ENCODE results near the gene GBP7.

The GBP7 gene

DNA sequence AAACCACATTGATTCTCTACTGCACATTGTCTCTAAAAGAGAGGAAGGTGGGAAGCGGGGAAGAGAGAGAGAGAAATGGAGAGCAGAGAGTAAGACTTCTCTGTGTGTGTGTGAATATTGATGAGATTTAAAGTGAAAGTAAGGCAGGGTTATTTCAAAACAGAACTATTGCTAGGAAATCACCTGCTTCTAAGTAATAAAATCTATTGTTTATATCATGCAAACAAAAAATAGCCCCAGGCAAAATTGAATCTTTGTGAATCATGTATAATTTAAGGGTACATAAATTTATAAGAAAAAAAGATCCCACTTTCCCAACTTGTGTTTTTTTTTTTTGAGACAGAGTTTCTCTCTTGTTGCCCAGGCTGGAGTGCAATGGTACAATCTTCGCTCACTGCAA, 1.2 kb upstream of the GBP7 start:
- no peak overlapping the region for H2AFZ ChIP-seq (ENCODE audit: low read depth)
- H3K4me1 ChIP-seq (ENCODE audit: low read depth, poor library complexity, severe bottlenecking): no peaks in the 10 kb centered on the region
- TF ChIP-seq, protein P1, sequence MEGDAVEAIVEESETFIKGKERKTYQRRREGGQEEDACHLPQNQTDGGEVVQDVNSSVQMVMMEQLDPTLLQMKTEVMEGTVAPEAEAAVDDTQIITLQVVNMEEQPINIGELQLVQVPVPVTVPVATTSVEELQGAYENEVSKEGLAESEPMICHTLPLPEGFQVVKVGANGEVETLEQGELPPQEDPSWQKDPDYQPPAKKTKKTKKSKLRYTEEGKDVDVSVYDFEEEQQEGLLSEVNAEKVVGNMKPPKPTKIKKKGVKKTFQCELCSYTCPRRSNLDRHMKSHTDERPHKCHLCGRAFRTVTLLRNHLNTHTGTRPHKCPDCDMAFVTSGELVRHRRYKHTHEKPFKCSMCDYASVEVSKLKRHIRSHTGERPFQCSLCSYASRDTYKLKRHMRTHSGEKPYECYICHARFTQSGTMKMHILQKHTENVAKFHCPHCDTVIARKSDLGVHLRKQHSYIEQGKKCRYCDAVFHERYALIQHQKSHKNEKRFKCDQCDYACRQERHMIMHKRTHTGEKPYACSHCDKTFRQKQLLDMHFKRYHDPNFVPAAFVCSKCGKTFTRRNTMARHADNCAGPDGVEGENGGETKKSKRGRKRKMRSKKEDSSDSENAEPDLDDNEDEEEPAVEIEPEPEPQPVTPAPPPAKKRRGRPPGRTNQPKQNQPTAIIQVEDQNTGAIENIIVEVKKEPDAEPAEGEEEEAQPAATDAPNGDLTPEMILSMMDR (conservative IDR thresholded peaks at IDR 0.05; ENCODE audit: low read depth, low read length): no peak
- no peaks in the 10 kb centered on the region for H3K79me2 ChIP-seq (ENCODE audit: insufficient read depth, low read depth)
- no peak overlapping the region for H3K27ac ChIP-seq
- no peaks in the 10 kb centered on the region for H3K27me3 ChIP-seq (ENCODE audit: insufficient read depth, low read depth)
- H3K36me3 ChIP-seq (ENCODE audit: insufficient read depth): no peaks in the 10 kb centered on the region
- no peak overlapping the region for H3K4me3 ChIP-seq (IDR thresholded peaks at IDR 0.05; ENCODE audit: insufficient read depth, low read depth, low read length)
- H3K9ac ChIP-seq: no peak overlapping the region
- H4K20me1 ChIP-seq (ENCODE audit: insufficient read depth): no peaks in the 10 kb centered on the region
- H3K4me2 ChIP-seq: no peak overlapping the region

DNA sequence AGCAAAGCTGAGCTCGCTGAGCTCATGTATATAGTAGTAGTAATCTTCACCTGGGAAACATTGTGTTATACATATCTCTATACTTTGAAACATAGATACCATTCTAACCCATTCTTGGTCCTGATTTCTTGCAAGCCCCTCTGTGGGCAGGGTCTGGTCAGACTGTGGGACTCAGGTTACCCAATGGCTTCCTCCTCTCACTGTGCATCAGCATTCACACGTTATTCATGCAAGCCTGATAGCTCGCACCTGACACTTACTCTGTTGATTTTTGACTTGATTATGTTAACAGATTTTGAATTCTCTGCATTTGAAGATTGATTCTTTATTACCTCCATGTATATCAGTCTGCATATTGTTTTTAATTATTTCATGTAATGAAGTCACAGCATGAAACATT, 1.3 kb downstream of the GBP7 start:
- Histone ChIP-seq H3K9ac (no peak overlapping the region), H3K4me3 (IDR thresholded peaks at IDR 0.05; ENCODE audit: insufficient read depth, low read depth, low read length) (no peak overlapping the region), H2AFZ (ENCODE audit: low read depth) (no peak overlapping the region), H3K27me3 (ENCODE audit: insufficient read depth, low read depth) (no peaks in the 10 kb centered on the region), H3K27ac (no peak overlapping the region), H3K79me2 (ENCODE audit: insufficient read depth, low read depth) (no peaks in the 10 kb centered on the region), H4K20me1 (ENCODE audit: insufficient read depth) (no peaks in the 10 kb centered on the region), H3K4me1 (ENCODE audit: low read depth, poor library complexity, severe bottlenecking) (no peaks in the 10 kb centered on the region), H3K4me2 (no peak overlapping the region), H3K36me3 (ENCODE audit: insufficient read depth) (no peaks in the 10 kb centered on the region)
- TF ChIP-seq, protein P1 (conservative IDR thresholded peaks at IDR 0.05; ENCODE audit: low read depth, low read length): no peak

DNA sequence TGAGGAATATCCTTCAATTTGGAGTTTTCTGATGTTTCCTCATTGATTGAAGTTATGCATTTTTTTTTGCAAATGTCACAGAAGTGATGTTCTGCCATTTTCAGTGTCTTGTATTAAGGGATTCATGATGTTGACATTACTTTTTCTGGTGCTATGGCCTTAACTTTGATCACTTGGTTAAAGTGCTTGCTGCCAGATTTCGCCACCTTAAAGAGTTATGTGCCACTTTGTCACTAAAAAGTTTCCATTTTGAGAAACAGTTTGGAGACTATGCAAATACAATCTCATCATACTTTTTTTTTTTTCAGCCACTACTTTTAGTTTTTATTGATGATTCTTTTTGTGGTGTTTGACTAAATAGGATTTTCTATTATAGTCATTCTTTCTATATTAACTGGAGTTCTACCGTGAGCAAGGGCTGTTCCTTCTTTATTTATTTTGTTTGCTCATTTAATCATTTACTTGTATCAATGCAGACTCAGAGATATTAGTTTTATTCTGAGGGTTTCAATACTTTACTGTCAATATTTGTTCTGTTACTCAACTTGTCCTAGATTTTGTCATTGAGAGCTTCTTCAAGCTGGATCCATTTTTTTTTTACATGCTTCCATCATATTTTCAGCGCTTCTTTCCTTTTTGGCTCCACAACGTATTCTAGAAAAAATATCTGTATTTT, 3.2 kb downstream of the GBP7 start:
- no peak overlapping the region for H3K9ac ChIP-seq
- TF ChIP-seq, protein P1 (conservative IDR thresholded peaks at IDR 0.05; ENCODE audit: low read depth, low read length): no peak
- H3K79me2 ChIP-seq (ENCODE audit: insufficient read depth, low read depth): no peaks in the 10 kb centered on the region
- H4K20me1 ChIP-seq (ENCODE audit: insufficient read depth): no peaks in the 10 kb centered on the region
- no peaks in the 10 kb centered on the region for H3K27me3 ChIP-seq (ENCODE audit: insufficient read depth, low read depth)
- H3K27ac ChIP-seq: no peak overlapping the region
- H2AFZ ChIP-seq (ENCODE audit: low read depth): no peak overlapping the region
- no peak overlapping the region for H3K4me2 ChIP-seq
- H3K4me1 ChIP-seq (ENCODE audit: low read depth, poor library complexity, severe bottlenecking): no peaks in the 10 kb centered on the region
- no peaks in the 10 kb centered on the region for H3K36me3 ChIP-seq (ENCODE audit: insufficient read depth)
- no peak overlapping the region for H3K4me3 ChIP-seq (IDR thresholded peaks at IDR 0.05; ENCODE audit: insufficient read depth, low read depth, low read length)

DNA sequence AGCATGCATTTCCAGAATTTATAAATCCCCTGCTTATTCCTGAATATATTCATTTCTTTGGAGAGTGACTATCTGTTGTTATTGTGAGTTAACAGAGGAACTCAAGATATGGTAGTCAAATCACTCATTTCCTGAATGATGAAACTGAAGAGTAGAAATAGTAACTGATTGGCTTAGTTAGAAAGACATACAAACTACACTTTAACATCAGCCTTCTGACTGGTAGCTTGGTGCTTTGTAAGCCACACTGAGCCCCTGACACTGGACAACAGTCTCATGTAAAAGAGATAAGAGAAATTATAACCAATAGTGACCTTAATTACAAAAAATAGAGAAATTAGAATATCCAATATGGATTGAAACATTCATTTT, 4.8 kb downstream of the GBP7 start:
- Histone ChIP-seq H3K27ac (no peak overlapping the region), H2AFZ (ENCODE audit: low read depth) (no peak overlapping the region), H3K27me3 (ENCODE audit: insufficient read depth, low read depth) (no peaks in the 10 kb centered on the region), H4K20me1 (ENCODE audit: insufficient read depth) (no peaks in the 10 kb centered on the region), H3K79me2 (ENCODE audit: insufficient read depth, low read depth) (no peaks in the 10 kb centered on the region), H3K4me2 (no peak overlapping the region), H3K4me3 (IDR thresholded peaks at IDR 0.05; ENCODE audit: insufficient read depth, low read depth, low read length) (no peak overlapping the region), H3K9ac (no peak overlapping the region), H3K4me1 (ENCODE audit: low read depth, poor library complexity, severe bottlenecking) (no peaks in the 10 kb centered on the region), H3K36me3 (ENCODE audit: insufficient read depth) (no peaks in the 10 kb centered on the region)
- TF ChIP-seq, protein P1 (conservative IDR thresholded peaks at IDR 0.05; ENCODE audit: low read depth, low read length): no peak
